CD4-positive, alpha-beta T cell treated with Interleukin-21 for 1 hour (primary cell): ENCODE results near the gene PIBF1.
"Not testable (repeated sequence)": the region's sequence is repeated elsewhere in the genome, so short reads cannot be mapped to it uniquely, and the experiment has no call there.

Source experiments
- DNase-seq: peaks from one replicate; pipeline ENCODE4 v3.0.0-alpha.2; 2020

The PIBF1 gene, protein sequence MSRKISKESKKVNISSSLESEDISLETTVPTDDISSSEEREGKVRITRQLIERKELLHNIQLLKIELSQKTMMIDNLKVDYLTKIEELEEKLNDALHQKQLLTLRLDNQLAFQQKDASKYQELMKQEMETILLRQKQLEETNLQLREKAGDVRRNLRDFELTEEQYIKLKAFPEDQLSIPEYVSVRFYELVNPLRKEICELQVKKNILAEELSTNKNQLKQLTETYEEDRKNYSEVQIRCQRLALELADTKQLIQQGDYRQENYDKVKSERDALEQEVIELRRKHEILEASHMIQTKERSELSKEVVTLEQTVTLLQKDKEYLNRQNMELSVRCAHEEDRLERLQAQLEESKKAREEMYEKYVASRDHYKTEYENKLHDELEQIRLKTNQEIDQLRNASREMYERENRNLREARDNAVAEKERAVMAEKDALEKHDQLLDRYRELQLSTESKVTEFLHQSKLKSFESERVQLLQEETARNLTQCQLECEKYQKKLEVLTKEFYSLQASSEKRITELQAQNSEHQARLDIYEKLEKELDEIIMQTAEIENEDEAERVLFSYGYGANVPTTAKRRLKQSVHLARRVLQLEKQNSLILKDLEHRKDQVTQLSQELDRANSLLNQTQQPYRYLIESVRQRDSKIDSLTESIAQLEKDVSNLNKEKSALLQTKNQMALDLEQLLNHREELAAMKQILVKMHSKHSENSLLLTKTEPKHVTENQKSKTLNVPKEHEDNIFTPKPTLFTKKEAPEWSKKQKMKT

DNA sequence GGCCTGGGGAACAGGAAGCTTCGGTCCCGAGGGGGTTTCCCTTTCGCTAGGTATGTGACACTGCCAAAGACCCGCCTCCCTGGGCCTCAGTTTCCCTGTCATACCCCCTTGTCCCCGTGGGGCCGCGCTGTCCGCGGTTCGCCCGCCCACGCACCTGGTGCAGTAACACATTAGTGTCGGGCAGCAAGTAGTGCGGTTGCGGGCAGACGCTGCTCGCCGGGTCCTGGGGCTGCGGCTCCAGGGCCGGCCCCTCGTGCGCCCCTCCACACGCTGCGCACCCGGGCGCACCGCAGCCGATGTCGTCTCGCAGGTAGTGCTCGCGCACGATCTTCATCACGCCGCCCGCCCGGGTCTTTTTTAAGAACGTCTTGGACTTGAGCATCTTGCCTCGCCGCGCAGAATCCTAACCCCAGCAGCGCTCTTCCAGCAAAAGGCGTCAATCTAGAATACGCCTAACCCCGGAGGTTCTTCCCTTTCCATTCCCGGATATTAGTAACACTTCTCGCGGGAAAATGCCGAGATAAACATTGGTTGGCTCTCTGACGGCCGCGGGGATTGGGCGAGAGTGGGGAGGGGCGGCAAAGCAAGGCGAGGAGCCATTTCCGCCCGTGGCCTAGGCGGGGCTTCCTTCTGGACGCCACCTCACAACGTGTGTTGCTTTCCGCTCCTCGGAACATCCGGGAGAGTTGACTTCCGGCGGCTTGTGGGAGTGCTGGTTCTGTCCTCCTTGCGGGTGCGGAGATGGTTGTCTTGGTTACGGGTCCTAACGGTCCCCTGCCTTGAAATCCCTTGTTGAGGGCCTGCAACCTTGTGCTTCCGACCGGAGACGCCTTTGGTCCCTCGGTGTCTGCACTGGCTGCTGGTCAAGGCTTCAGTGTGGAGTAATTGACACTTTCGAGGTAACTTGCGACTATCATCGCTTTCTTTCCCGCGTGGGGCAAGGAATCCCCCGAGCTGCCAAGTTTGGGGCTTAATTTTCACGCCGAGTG, at the start of gene PIBF1, which contains the start of gene DIS3:
TSS of gene PIBF1 (plus strand) at position 683 of the 989 bp plus-strand sequence. CDS start 1,337 bp downstream, outside the sequence.
TSS of gene DIS3 (minus strand) at position 450 of the 989 bp plus-strand sequence. CDS start at position 382, 68 bp downstream.
- DNase-seq: peak; percentile 97

DNA sequence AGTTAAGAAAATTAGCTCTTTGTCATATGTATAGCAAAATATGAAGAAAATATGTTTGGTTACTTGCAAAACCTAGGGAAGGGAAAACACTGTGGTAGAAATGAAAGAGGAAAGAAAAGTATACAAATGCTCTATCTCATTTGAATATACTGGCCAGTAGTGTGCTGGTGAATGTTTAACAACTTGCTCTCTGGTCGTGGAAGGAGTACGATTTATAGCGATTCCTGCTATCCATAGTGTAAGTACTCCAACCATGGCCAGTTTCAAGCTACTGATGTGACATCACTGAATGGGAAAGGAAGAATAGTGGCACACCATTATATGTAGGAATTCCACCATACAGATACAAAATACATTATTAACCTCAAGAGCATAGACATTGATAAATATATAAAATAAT, 44.9 kb upstream of the PIBF1 start:
- DNase-seq: no peak

DNA sequence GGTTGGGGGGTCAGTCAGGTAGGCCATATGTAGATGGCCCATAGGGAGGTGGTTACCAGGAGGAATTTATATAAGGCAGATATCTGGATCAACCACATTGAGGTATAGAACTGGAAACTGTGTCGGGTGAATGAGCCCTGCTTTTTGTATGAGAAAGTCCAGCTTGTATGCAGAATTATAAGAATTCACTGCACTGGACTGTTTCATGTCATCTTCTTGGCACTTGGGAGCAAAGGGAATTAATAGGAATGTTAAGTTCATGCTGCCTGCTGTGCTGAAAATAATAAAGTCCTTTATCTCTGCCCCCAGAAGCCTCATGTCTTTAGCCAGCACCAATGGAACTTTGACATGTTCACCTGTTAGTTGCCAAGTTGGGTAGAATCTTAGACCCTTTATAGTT, 41.9 kb upstream of the PIBF1 start:
- no peak for DNase-seq

DNA sequence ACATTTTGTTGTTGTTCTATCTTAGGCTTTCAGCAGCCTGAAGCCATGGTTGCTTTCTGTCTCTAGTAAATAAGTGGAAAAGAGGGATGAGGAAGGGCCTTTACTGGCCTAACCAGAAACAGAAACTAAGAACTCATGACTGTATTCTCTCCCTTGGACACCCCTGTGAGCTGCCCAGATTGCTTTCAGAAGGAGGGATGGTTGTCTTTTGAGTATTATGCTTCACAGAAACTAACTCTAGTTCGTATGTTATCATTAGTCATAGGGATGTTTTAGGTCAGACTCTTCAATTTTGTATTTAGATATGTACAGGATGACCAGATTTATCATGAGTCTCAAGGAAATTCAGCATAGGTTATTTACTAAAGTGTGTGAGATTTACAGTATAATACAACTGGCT, 36.7 kb upstream of the PIBF1 start:
- DNase-seq: no peak

DNA sequence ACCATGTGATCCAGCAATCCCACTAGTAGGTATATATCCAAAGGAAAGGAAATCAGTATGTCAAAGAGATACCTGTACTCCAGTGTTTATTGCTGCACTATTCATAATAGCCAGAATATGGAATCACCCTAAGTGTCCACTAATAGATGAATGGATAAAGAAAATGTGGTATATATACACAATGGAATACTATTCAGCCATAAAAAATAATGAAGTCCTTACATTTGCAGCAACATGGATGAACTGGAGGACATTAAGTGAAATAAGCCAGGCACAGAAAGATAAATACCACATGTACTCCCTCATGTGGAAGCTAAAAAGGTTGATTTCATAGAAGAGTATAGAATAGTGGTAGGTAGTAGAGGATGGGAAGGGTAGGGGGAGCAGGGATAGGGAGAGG, 30.7 kb upstream of the PIBF1 start:
- DNase-seq: no peak

DNA sequence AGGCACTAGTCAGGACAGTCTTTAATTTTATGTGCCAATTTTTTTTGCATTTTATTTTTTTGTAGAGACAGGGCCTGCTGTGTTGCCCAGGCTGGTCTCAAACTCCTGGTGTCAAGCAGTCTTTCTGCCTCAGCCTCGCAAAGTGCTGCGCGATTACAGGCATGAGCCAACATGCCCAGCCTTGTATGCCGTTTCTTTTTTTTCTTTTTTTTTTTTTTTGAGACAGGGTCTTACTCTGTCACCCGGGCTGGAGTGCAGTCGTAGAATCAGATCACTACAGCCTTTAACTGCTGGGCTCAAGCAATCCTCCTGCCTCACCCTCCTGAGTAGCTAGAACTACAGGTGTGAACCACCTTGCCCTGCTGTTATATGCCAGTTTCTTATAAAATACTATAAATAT, 27.8 kb upstream of the PIBF1 start:
- no peak for DNase-seq

DNA sequence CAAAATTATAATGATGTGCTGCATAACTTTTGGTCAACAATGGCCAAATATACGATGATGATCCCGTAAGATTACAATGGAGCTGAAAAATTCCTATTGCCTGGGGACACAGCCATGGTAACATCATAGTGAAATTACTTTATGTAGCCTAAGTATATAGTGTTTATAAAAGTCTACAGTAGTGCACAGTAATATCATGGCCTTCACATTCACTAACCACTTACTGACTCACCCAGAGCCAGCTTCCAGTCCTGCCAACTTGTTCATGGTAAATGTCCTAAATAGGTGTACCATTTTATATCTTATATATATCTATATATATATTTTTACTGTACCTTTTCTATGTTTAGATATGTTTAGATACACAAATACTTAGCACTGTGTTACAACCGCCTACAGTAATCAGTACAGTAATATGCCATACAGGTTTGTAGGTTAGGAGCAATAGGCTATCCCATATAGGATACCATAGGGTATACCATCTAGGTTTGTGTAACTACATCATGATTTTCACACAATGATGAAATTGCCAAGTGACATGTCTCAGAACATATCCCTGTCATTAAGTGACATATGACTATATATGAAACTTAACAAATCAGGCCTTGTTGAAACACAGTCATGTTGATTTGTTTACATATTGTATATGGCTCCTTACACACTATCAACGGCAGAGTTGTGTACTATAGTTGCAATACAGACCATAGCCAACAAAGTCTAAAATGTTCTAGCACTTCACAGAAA, 24.0 kb upstream of the PIBF1 start:
- no peak for DNase-seq

DNA sequence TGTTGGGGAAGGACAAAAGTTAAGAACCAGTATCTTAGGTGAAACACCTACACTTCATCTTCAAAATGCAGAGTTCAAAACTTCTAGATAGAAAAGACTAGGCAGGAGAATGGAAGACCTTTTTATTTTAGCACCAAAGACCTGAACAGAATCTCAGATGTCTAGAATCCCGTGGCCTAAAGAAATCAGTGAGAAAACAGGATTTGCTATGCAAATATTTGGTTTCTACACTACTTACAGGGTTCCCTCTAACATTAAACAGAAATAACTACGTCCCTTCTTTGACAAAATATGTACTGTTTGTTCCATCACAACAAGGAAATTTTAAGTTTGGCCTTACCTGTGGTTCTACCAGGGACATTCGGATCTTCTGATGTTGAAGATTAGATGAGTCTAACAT, 21.7 kb upstream of the PIBF1 start:
- no peak for DNase-seq

DNA sequence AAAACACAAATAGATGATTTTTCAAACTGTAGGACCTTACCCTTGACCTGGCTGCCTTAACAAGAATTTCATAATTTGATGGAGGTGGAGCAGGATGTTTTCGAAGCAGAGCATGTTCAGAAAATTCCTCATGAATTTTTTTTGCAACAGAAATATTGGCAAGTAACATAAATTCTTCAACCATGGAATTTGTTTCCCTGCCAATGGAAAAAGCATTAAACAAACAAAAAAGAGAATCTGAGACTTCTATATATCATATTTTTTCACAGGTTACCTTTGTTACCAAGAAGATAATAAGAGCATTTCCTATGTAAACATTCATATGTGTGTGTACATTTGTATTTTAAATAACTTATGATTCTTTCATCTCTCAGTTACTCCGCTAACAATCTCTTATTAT, 18.5 kb upstream of the PIBF1 start:
- DNase-seq: no peak

DNA sequence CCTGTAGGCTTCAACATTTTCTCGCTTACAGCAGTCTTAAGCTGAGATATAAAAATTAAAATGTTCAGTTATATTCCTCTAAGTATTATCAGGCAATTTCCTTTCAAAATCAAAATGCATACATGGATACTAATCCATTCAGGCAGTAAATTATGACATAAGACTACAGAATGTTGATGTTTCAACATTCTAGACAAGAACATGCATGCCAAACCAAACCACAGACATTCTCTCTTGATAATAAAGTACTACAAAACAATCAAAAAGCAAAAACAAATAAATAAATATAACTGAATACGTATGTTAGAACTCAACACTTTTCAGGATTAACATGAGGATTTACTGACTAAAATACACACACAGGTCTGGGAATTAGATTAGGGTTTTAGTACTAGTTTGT, 7.9 kb upstream of the PIBF1 start:
- DNase-seq: no peak

DNA sequence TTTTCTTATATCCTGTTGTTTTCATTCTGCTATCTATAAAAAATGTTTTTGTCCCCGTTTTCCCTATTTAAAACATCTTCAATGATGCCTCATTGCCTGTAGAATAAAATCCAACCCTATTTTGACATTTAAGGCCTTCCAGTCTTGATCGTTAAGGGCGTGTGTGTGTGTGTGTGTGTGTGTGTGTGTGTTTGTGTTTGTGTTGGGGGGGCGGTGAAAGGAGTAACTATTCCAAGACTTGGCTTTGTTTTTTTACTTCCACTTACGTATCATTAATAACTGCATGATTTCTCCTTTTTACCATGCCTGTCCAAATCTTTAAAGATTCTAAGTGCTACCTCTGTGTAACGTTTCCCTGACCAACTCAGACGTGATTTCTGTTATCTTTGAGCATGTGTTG, 784 bp downstream of the PIBF1 start:
- DNase-seq: peak; percentile 38

DNA sequence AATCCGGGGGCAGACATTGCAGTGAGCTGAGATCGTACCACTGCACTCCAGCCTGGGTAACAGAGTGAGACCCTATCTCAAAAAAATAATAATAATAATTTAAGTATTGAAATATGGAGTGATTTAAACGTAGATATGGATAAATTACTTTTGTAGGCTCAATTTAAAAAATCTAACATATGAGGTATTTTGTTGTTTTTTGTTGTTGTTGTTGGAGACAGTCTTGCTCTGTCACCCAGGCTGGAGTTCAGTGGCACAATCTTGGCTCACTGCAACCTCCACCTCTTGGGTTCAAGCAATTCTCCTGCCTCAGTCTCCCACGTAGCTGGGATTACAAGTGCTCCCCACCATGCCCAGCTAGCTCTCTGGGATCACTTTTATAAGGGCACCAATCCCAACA, 2.7 kb downstream of the PIBF1 start:
- not testable (repeated sequence) for DNase-seq

DNA sequence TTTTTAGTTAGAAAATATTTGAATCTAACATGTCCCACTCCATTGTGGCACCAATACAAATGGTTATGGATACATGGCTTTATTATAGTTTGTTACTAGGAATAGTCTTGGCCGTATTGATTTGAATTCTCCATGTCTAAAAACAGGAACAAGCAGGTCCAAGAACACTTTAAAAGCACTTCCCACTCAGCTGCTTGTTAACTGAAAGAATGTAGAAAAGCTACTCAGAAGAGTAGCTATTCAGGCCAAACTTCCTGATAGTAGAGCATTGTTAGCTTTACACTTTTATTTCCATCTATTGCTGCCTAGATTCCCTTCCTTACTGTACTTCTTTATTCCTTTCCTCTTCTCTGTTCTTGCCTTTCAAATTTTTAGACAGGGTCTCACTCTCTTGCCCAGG, 6.9 kb downstream of the PIBF1 start:
- DNase-seq: no peak

DNA sequence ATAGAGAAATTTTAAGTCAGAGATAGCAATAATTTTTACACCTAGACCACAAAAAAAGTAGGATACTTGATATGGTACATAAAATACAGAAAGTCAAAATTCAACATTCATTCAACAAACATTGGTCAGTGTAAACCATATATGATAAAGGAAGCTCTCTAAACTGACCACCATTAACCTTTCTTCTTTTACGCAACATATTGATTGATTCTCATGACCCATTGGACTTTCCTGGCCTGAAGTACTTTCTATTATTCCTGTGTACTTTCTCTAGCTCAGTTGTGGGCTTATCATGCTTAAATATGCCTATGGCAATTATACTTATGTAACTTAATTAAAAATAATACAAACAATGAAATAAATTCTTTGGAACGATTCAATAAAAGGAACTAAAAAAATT, 10.7 kb downstream of the PIBF1 start:
- no peak for DNase-seq

DNA sequence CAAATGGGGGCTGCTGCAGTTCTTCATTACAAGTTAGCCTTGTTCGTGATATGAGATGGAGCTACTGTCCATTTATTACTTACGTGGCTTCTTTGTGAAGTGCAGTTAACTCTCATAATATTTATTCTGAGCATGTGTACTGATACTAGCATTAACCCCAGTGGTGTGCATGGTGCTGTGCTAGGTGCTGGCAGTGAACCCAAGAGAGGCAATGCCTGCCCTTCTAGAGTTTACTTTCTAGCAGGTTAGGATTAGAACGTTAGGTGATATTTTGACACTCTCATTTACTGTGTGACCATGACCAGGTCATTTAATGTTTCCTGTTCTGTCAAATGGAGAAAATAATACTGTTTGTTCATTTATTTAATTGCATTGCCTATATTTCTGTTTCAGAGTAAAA, 16.9 kb downstream of the PIBF1 start:
- no peak for DNase-seq

DNA sequence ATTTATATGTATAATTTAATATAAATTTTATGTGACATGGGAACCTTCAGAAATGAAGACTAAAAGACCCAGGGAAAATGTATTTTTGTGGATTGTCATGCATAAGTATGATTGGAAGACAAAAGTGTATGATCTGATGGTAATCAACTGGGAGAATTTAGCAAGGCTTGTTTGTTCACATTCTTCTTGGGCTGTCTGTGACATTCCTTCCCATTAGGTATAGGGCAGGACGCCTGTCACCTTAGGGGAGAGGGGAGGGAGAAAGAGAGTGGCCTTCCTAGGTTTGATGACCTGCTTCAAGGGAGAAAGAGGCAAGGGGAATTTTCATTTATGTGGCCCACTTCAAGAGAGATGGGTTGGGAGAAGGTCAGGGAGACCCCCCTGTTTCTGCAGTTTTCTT, 22.4 kb downstream of the PIBF1 start:
- DNase-seq: no peak

DNA sequence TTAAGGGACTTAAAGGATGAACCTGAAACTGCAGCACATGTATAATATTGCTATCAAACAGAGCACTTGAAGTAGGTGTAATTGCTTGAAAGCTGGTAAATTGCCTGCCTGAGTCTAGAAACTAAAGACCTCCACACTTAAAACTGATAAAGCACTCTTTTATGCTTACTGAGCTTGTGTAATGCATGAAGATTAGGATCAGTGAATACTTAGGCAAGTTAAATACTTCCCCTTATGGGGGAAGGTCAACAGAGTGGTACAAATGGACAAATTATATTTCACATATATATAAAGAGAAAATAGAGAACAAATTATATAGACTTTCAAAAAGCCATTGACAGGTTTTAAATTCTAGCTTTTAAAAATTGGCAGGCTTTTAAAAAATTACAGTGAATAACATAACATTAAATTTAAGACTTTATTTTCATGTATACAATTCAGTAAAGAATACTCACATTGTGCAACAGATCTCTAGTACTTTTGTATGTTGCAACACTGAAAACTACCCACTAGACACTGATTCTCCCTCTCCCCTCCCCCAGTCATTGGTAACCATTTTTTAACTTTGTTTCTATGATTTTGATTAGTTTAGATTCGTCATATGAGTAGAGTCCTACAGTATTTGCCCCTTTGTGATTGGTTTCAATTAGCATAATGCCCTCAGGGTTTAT, 23.9 kb downstream of the PIBF1 start:
- no peak for DNase-seq

DNA sequence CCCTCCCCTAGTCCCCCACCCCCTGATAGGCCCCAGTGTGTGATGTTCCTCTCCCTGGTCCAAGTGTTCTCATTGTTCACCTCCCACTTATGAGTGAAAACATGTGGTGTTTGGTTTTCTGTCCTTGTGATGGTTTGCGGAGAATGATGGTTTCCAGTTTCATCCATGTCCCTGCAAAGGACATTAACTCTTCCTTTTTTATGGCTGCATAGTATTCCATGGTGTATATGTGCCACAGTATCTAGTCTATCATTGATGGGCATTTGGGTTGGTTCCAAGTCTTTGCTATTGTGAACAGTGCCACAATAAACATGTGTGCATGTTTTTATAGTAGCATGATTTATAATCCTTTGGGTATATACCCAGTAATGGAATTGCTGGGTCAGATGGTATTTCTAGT, 24.6 kb downstream of the PIBF1 start:
- not testable (repeated sequence) for DNase-seq

DNA sequence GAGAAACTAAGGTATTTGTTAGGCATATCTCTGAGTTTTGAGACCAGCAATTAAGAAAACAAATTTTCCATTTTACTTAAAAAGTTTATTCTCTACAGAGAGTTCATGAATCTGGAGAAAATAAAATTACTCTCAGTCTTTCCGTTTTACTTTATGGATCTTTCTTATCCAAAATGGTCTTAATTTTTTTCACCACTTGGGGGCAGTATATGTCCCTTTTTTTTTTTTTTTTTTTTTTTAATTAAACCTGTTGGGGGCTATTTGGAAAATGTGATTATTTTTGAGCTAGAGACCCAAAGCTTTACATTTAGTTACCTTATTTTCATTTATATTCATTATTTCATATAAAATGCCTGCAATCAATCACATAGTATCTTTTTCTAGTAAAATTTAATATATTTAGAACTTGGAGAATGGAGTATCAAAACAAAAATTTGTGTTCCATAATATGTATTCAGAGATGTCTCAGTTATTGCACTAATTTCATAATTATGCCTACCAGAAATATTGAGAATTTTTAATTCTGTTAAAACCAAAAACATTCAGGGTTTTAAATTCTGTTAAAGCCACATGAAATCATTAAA, 27.1 kb downstream of the PIBF1 start:
- DNase-seq: peak; percentile 10

DNA sequence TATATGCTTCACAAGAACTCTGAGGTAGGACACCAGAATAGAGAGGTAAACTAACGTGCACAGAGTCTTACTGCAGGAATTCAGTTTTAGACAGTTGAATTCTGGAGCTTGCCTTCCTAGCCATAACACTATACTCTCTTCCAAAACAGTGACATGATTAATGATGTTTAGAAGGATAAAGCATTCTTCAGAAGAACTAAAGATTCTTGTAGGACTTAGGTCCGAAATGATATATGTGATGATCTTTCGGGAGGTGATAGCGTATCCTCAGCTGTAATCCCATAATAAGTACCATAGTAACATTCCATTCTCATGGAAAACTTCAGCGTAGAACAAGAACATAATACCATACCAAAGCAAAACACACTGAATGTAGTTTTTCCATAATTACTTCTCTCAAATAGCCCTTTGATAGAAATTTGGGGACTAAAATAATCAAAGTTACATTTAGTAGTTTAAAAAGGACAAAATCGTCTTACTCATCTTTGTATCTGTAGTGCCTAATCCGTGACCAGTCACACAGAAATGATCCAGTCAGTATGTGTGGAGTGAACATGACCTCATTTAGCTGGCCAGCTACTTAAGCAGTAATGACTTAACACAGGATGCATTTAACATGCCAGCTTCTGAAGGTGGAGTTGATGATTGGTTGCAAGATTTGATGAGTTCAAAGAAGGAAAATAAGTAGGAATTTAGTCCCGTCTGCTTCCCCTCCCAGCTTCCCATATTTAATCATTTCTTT, 38.4 kb downstream of the PIBF1 start:
- no peak for DNase-seq

DNA sequence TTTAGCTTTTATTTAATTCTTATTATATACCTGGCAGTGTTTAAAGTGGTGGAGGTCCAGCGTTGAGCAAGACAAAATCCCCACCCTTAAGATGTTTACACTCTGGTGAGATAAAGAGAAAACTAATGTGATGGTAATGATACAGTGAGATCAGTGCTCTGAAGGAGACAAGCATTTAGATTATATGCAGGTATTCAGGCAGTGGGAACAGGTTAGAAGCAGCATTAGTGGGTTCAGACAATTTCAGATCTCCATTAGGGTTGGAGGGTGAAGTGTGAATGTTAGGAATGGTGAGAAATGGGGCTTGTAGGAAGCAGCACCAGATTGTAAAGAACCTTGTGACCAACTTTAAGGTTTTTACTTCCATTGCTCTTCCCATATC, 39.0 kb downstream of the PIBF1 start:
- DNase-seq: no peak
